ENCODE results near the gene HOXA6. TPM values are rescaled to one million over a fixed set of nuclear protein-coding genes. Genes with fewer than 3 reads are reported as not detected.

The HOXA6 gene
- total RNA-seq, 2 experiments from 2014 or later = not detected

GRCh38 chr7:27106181-27106900, 41.2 kb downstream of the HOXA6 start:
- no peak overlapping the region for H3K4me3 Mint-ChIP-seq
- ATAC-seq (ENCODE audit: poor library complexity) (no peak), DNase-seq (no peak)
- Histone ChIP-seq H3K27me3 (ENCODE audit: control insufficient read depth in 1 of 2, insufficient read depth in 2 of 2, low read length in 2 of 2) (peaks cover 44 to 48% of the 10 kb centered on the region in 2 experiments), H3K4me1 (ENCODE audit: insufficient read depth, low read length) (peaks cover 13% of the 10 kb centered on the region), H3K36me3 (ENCODE audit: insufficient read depth, low read length) (no peaks in the 10 kb centered on the region), H3K4me3 (ENCODE audit: low read length) (no peak overlapping the region), H3K9me3 (ENCODE audit: control insufficient read depth in 1 of 2, insufficient read depth in 1 of 2, low read length in 2 of 2) (peaks cover 0 to 23% of the 10 kb centered on the region in 2 experiments), H3K27ac (ENCODE audit: low read depth in 1 of 2, low read length in 2 of 2) (no peak overlapping the region)
- H3K27me3 Mint-ChIP-seq = peaks cover 58% of the 10 kb centered on the region
- H3K27ac Mint-ChIP-seq = no peak overlapping the region
- TF ChIP-seq CTCF (IDR thresholded peaks at IDR 0.05) = no peak
- H3K9me3 Mint-ChIP-seq = no peaks in the 10 kb centered on the region
- peaks cover 18% of the 10 kb centered on the region for H3K4me1 Mint-ChIP-seq (ENCODE audit: low read depth)
- ChIA-PET POLR2A (no interaction called here), CTCF (no interaction called here)
- intact Hi-C loops (cut with DNase I, micrococcal nuclease) = no loop called here
- no peaks in the 10 kb centered on the region for H3K36me3 Mint-ChIP-seq (ENCODE audit: low read depth)

DNA sequence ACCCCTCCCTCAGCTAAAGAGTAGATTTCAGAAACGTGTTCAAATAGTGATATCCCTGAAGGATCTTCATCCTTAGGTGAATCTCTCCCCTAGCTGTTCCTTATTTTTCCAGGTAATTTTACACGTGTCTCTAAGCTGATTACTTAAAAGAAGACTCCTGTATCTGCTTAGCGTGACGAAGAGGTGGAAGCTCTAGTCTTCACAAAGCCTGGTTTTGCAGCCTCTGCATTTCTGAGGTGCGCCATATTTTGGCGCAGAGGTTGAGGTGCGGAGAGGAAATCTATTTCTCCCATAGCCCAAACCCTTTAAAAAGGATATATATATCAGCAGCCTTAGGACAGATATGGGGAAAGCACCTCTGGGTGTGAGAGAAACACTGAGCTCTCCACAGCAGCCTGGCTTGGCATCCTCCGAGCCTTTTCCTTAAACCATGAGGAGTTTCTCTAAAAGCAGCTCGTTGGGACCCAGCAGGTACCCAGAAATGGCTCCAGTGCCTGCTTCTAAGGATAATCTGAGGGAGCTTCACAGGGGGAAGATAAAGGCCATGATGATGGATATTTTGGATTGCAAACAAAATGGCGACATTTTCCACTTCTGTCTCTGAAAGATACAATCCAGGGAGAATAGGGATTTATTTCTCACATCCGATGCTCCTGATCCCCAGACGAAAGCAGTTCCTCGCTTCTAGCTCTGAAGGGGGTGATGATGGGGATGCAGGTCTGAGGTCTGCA, 42.1 kb downstream of the HOXA6 start:
- H3K27ac Mint-ChIP-seq = no peak overlapping the region
- H3K4me3 ChIP-seq (ENCODE audit: low read length) = no peak overlapping the region
- ATAC-seq (ENCODE audit: poor library complexity) (no peak), DNase-seq (no peak)
- H3K27me3 Mint-ChIP-seq = peaks cover 67% of the 10 kb centered on the region
- no peak for TF ChIP-seq CTCF (IDR thresholded peaks at IDR 0.05)
- H3K36me3 ChIP-seq (ENCODE audit: insufficient read depth, low read length) = no peaks in the 10 kb centered on the region
- H3K4me3 Mint-ChIP-seq = no peak overlapping the region
- H3K9me3 ChIP-seq (ENCODE audit: control insufficient read depth in 1 of 2, insufficient read depth in 1 of 2, low read length in 2 of 2) = peaks cover 0 to 23% of the 10 kb centered on the region in 2 experiments
- peaks cover 13% of the 10 kb centered on the region for H3K4me1 ChIP-seq (ENCODE audit: insufficient read depth, low read length)
- peaks cover 18% of the 10 kb centered on the region for H3K4me1 Mint-ChIP-seq (ENCODE audit: low read depth)
- POLR2A ChIA-PET = no interaction called here
- CTCF ChIA-PET = no interaction called here
- H3K36me3 Mint-ChIP-seq (ENCODE audit: low read depth) = no peaks in the 10 kb centered on the region
- intact Hi-C loops (cut with DNase I, micrococcal nuclease) = no loop called here
- H3K27ac ChIP-seq (ENCODE audit: low read depth in 1 of 2, low read length in 2 of 2) = no peak overlapping the region
- H3K27me3 ChIP-seq (ENCODE audit: control insufficient read depth in 1 of 2, insufficient read depth in 2 of 2, low read length in 2 of 2) = peaks cover 50 to 52% of the 10 kb centered on the region in 2 experiments
- H3K9me3 Mint-ChIP-seq = no peaks in the 10 kb centered on the region

- CTCF ChIA-PET = no interaction called here
- no peak for ATAC-seq (ENCODE audit: poor library complexity)
- POLR2A ChIA-PET = no interaction called here
- Mint-ChIP-seq H3K36me3 (ENCODE audit: low read depth) (no peaks in the 10 kb centered on the region), H3K27me3 (peaks cover 77% of the 10 kb centered on the region), H3K4me1 (ENCODE audit: low read depth) (peaks cover 18% of the 10 kb centered on the region), H3K4me3 (no peak overlapping the region), H3K27ac (no peak overlapping the region), H3K9me3 (no peaks in the 10 kb centered on the region)
- intact Hi-C loops (cut with DNase I, micrococcal nuclease) = no loop called here
- no peak for DNase-seq
- H3K4me1 ChIP-seq (ENCODE audit: insufficient read depth, low read length) = peaks cover 13% of the 10 kb centered on the region
- no peak for TF ChIP-seq CTCF (IDR thresholded peaks at IDR 0.05)
- peaks cover 50 to 60% of the 10 kb centered on the region in 2 experiments for H3K27me3 ChIP-seq (ENCODE audit: control insufficient read depth in 1 of 2, insufficient read depth in 2 of 2, low read length in 2 of 2)
- peaks cover 0 to 20% of the 10 kb centered on the region in 2 experiments for H3K9me3 ChIP-seq (ENCODE audit: control insufficient read depth in 1 of 2, insufficient read depth in 1 of 2, low read length in 2 of 2)
- H3K27ac ChIP-seq (ENCODE audit: low read depth in 1 of 2, low read length in 2 of 2) = no peak overlapping the region
- no peaks in the 10 kb centered on the region for H3K36me3 ChIP-seq (ENCODE audit: insufficient read depth, low read length)
- H3K4me3 ChIP-seq (ENCODE audit: low read length) = no peak overlapping the region
These were observed 43.1 kb downstream of the HOXA6 start for GRCh38 chr7:27104341-27105058.

Data from CD4-positive, alpha-beta T cell (primary cell).